SIG-M5 treated with dmso at 0.1 percent for 504 hours (cell line): ENCODE measurements around the gene PINK1.

Experiments used
- DNase-seq: peaks from one replicate; lab custom pipeline; 2025; ENCODE audit not compliant: unreplicated experiment; lab: John Stamatoyannopoulos, UW

PINK1 gene

GRCh38 chr1:20643080-20643479 is 9.8 kb downstream of the PINK1 start:
- no peak for DNase-seq

- no peak for DNase-seq
Measured at GRCh38 chr1:20644416-20644815, 11.2 kb downstream of the PINK1 start.

- DNase-seq, result no peak
Measured at GRCh38 chr1:20645414-20645813, 12.2 kb downstream of the PINK1 start.

- no peak for DNase-seq
Measured at GRCh38 chr1:20648438-20648837, 15.2 kb downstream of the PINK1 start.

GRCh38 chr1:20648946-20649345 is 15.7 kb downstream of the PINK1 start:
- no peak for DNase-seq

GRCh38 chr1:20652300-20652699 is 19.0 kb downstream of the PINK1 start:
- DNase-seq, result no peak

- DNase-seq, result no peak
Measured at GRCh38 chr1:20654104-20654690, 20.9 kb downstream of the PINK1 start.

- DNase-seq, result no peak
Measured at GRCh38 chr1:20657024-20657423, 23.8 kb downstream of the PINK1 start.

- no peak for DNase-seq
Measured at GRCh38 chr1:20658166-20658915, 25.1 kb downstream of the PINK1 start.

- DNase-seq, result peak; percentile 16
Measured at GRCh38 chr1:20660363-20660762, 27.1 kb downstream of the PINK1 start.

GRCh38 chr1:20660847-20661206 is 27.6 kb downstream of the PINK1 start:
- DNase-seq, result no peak

- peak; percentile 96 for DNase-seq
Measured at GRCh38 chr1:20661207-20662109, 28.2 kb downstream of the PINK1 start, which contains the start of gene DDOST. Gene DDOST, minus strand, starts transcription at chr1:20661369. Its CDS starts 19 bp downstream, at chr1:20661350.

GRCh38 chr1:20662110-20662475 is 28.8 kb downstream of the PINK1 start:
- DNase-seq, result no peak

GRCh38 chr1:20663365-20663764 is 30.1 kb downstream of the PINK1 start:
- DNase-seq, result no peak

GRCh38 chr1:20663969-20664715 is 30.9 kb downstream of the PINK1 start:
- DNase-seq, result no peak

- DNase-seq, result no peak
Measured at GRCh38 chr1:20665726-20666125, 32.5 kb downstream of the PINK1 start.

- DNase-seq, result no peak
Measured at GRCh38 chr1:20666146-20666545, 32.9 kb downstream of the PINK1 start.

- DNase-seq, result no peak
Measured at GRCh38 chr1:20666804-20667203, 33.5 kb downstream of the PINK1 start.

GRCh38 chr1:20668581-20668980 is 35.3 kb downstream of the PINK1 start:
- no peak for DNase-seq

- no peak for DNase-seq
Measured at GRCh38 chr1:20670936-20671335, 37.7 kb downstream of the PINK1 start.

GRCh38 chr1:20672265-20672632 is 39.0 kb downstream of the PINK1 start:
- no peak for DNase-seq
